DMS79 treated with DMSO at 0.1 percent for 48 hours (cell line): ENCODE results near the gene ATG4A.

Experiments
- DNase-seq: peaks from one replicate; lab custom pipeline; 2025; lab: John Stamatoyannopoulos, UW

ATG4A gene

DNA sequence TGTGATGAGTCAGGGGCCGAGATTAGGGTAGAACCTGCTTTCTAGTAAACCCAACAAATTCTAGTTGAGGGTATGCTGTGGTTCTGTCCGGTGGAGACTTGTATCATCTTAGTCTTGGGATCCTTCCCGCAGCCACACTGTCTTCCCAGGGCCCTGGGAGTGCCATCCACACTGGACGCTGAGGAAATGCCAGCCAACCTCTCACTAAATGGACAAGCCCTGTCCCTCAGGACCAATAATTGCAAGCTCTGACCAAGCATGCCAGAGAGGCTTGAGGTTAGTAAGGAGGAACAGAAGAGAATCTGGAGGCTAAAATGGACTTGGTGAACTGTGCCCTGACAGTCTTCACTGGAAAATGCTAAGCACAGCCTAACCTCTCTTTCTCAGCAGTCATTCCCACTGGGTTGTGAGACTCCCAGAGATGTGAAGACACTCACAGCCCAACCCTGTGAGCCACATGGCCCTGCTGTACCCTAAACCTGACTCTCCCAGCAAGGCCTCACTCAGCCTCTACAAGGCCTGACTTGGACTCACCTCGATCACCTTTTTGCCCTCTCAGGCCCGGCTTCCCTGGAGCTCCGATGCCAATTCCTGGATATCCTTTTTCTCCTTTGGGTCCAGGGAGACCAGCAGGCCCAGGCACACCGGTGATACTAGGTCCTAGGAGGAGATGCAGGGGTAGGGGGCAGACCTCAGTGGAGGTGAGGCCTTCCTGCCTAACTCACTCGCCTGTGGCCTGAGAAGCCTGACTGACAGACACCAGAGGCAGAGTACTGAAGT lies 77.6 kb downstream of the ATG4A start:
- no peak for DNase-seq

DNA sequence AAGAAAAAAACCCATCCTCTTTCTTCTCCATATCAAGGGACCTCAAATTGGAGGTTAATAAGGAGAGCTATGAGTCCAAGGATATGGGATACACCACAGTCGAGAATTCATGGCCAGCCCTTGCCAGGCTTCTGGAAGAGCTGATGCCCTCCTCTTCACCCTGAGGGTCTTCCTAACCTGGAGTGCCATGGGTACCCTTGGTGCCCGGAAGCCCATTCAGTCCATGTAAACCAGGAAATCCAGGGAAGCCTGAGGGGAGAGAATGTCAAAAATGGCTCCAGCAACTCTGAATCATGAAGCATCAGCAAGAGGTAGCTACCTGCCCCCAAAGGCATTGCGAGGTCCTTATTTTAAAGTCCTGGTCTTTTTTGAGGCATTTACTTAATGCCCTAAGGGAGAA lies 78.2 kb downstream of the ATG4A start:
- no peak for DNase-seq

DNA sequence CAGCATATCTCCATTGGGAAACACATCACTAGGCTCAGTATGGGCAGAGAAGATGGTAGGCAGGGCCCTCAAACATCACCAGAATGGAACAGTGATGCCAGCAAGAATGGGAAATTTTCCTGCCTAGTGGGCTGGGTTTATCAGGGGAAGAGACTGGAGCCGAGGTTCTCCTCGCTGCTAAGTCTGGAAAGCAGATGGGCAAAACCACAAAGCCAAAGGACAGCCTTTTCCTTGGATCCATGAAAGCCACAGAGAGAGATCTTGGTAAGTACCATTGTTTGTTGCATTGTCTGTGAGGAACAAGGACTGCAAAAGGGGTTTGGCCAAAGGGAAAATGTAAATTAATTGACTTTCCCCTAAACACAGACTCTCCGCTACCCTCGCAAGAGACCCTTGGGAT lies 80.1 kb downstream of the ATG4A start:
- DNase-seq: no peak

DNA sequence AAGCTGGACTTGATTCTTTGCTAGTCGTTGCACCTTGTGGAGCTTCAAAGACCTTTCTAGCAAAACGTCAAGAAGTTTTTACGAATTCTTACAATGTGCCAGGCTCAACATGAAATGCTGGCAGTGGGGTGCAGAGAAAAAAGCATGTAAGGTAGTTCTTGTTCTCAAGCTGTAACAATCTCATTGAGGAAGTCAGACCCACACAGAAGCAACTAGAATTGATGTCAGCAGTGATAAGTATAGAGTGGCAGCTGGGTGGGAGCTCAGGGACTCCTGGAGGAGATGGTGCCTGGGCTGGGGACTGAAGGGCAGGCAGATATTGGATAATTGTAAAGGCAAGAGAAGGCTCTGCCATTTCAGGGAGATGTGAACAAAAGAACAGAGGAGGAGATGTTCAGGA lies 82.3 kb downstream of the ATG4A start:
- DNase-seq: no peak

DNA sequence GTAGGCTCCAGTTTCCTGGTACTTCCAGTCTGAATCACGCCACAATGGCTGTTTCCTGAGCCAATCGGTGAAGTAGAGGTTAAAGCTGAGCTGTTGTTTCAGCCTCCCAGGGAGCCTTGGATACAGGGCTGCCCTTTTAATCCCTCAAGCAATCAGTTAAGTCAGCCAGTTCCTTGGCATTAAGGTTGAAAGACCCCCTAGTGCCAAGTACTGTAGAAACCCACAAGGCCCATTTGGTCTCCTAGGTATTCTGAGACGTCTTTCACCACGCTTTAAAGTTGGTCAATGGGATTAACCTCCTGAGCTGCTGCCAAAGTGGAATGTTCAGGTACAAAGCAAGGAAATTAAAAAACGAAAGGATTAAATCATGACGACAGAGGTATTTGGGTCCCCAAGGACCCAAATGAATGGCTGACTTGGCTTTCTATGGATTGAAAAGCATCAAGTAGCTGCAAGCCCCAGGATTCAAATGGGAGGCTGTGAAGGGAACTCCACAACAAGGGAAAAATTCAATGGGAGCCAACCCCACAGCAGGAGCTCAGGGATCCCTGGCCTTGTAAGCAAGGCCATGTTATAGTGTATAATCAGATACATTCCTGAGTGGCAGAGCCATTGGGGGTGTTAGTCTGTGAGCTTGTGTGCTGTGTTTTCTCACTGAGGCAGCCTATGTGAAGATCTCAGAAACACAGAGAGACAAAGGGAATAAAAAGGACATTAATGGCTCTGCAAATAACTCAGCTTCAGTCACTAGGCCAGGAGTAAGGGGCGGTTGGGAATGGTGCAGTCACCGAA lies 86.0 kb downstream of the ATG4A start:
- no peak for DNase-seq

DNA sequence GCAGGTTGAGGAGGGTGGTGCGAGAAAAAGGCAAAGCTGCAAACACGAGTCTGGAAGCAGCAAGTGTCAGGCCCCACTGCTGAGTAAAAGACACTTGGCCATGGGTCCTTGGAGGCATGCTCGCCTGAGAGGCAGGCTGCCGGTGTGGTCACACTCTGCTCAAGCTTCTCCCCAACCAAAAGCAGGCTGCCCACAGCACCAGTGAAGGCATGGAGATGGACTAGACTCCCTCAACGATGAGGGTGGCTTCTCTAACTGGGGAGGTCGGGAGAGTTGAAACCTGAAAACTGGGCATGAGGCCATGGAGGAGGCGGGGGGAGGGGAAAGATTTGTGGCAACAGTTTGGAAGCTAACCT lies 86.5 kb downstream of the ATG4A start:
- no peak for DNase-seq

DNA sequence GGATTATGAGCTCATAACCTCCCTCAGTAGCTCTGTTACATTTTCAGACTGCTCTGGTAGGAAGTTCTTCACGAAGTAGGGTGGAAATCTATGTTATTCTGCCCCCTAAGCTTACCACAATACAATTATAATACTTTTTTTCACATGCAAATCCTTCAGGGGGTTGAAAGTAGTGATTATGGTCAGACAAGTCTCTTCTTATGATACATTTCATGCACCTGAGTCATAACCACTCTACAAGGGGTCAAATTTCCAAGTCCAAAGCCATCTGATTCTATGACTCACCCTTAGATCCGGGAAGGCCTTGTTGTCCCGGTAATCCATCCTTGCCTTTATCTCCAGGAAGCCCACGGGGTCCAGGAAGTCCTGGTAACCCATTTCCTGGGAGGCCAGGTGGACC lies 95.2 kb downstream of the ATG4A start:
- no peak for DNase-seq

DNA sequence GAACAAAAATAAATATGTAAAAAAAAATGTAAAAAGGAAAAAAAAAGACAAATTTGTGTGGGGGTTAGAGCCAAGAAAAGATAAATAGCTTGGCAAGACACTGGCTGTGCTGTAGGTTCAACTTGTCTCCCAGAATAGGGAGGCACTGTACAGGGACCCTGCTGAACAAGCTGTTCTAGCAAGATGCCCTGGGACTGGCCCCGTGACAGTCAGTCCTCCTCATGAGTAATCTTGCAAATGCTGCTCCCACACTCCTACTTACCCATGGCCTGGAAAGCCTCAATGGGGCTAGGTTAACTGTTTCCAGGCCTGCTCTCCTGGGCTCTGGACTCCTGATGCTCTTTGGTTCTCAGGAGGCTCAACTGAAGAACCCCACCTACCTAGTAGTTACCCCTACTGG lies 106.8 kb downstream of the ATG4A start:
- DNase-seq: no peak

DNA sequence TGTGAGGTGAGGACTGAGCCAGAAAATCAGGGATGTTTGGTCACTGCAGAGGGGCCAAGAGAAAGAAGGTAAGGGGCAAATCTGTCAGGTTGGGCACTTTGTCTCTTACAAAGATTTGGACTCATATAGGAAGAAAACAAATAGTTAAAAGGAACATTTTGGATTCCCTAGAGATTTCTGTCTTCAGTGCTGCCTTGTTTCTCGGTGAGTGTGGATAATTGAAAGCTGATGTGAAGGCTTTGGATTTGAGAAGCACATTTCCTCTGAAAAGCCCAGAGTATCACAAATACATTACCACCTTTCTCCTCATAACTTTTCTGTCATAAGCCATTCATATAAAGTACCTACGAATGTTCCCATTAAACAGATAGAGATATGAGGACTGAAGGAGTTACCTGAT lies 107.5 kb downstream of the ATG4A start:
- no peak for DNase-seq

DNA sequence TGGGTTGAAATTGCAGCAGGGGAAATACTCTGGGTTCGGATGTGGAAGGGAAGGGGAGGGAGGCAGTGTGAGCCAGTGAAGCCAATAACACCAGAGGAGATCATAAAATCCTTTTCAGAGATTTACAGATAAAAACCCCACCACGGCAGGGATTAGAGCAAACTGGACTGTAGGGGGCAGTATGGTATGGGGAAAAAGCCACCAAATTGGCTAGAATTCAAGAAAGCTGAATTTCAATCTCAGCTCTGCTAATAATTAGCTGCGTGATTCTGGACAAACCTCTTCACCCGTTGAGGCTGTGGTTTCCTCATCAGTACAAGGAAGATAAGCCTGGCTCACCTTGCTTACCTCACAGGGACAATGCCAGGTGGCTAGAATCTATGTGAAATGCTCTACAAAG lies 108.1 kb downstream of the ATG4A start:
- peak; percentile 11 for DNase-seq

DNA sequence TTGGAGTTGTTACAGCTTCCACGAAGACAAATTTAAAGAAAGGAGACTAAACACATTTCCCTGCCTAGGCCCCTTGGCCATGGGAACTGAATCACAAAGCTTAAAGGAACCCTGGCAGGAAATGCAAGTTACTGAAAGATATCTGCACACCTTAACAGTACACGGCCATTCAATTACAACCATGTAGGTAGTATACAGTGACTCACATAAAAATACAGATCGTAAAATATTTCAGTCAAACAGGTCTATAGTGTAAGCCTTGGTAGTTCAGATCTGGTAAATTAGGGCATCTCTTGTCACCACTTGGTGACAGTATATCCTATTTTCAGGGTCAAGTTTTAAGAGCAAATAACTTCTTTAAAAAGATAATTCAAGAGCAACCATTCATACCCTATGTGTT lies 112.0 kb downstream of the ATG4A start:
- no peak for DNase-seq
